Uterus (tissue), 4 donors: ENCODE results near the gene EYS. TPM values are rescaled to one million over a fixed set of nuclear protein-coding genes. Genes with fewer than 3 reads are reported as not detected.

Experiments used
- DNase-seq, 2 donors: peaks; one replicate each; pipeline ENCODE4 v3.0.0-alpha.2; 2019 to 2020
- H3K27ac ChIP-seq, 2 donors: fragments of 200-600 bp; sonication (generic); 1 replicate in 1 of 2; 2 replicates in 1 of 2; pipeline ENCODE4 v1.5.1; 2016 to 2018
- H3K27me3 ChIP-seq, 2 donors: fragments of 200-600 bp; sonication (generic); one replicate each; pipeline ENCODE4 v1.5.1; 2018 to 2019; ENCODE audit warnings: control low read depth in 1 of 2
- H3K36me3 ChIP-seq, 2 donors: fragments of 200-600 bp; sonication (generic); one replicate each; pipeline ENCODE4 v1.5.1; 2019; ENCODE audit warnings: control low read depth in 1 of 2
- H3K4me1 ChIP-seq, 2 donors: fragments of 200-600 bp; sonication (generic); one replicate each; pipeline ENCODE4 v1.5.1; 2018 to 2019; ENCODE audit warnings: control low read depth in 1 of 2
- H3K4me3 ChIP-seq, 2 donors: fragments of 200-600 bp; sonication (generic); 1 replicate in 1 of 2; 2 replicates in 1 of 2; pipeline ENCODE4 v1.5.1; 2018 to 2019; ENCODE audit warnings: mild to moderate bottlenecking in 1 of 2
- H3K9me3 ChIP-seq, 2 donors: fragments of 200-600 bp; sonication (generic); one replicate each; pipeline ENCODE4 v1.5.1; 2019; ENCODE audit warnings: control low read depth in 1 of 2
- CTCF ChIP-seq, 4 experiments: fragments of 200-600 bp in 2 of 4; fragments of 450-650 bp in 2 of 4; sonication (generic) in 2 of 4; IDR thresholded peaks; one replicate each; pipeline ENCODE4 v1.5.1; 2016 to 2019; ENCODE audit warnings: antibody characterized with exemption in 4 of 4, mild to moderate bottlenecking in 2 of 4, moderate library complexity in 1 of 4
- POLR2A ChIP-seq, 2 donors: fragments of 450-650 bp; IDR thresholded peaks; one replicate each; pipeline ENCODE4 v1.6.1; 2016; ENCODE audit warnings: antibody characterized with exemption in 2 of 2, mild to moderate bottlenecking in 1 of 2, moderate library complexity in 1 of 2
- intact Hi-C: fragments of 100-400 bp; cut with DNase I; formaldehyde crosslinking; loops from one replicate; pipeline ENCODE4 v1.15.1; 2023; ENCODE audit warnings: low total_unique reads
- total RNA-seq, 4 donors: library from RNA; depleted of rRNA in 3 of 4; stranded (reverse); fragments of >200 nt in 3 of 4; gene quantifications; one replicate each; pipeline versions ENCODE4 v1.1.0 to v1.2.4, GENCODE V29; 2014 to 2023
- donor health status: DM: yes; HTN: yes; CAD: no.

EYS gene
- total RNA-seq, 4 donors from 2014 or later = 1.3 TPM; not detected in 3

GRCh38 chr6:64010010-64010409, 1697.0 kb downstream of the EYS start:
- H3K27ac ChIP-seq = no peak overlapping the region
- H3K27me3 ChIP-seq = no peaks in the 10 kb centered on the region
- TF ChIP-seq CTCF (IDR thresholded peaks at IDR 0.05) = no peak
- TF ChIP-seq POLR2A (IDR thresholded peaks at IDR 0.05) = no peak
- no peaks in the 10 kb centered on the region for H3K4me1 ChIP-seq
- intact Hi-C loops = no loop called here
- no peak overlapping the region for H3K4me3 ChIP-seq
- no peaks in the 10 kb centered on the region for H3K9me3 ChIP-seq
- no peaks in the 10 kb centered on the region for H3K36me3 ChIP-seq
- DNase-seq = no peak

GRCh38 chr6:64006246-64006645, 1700.8 kb downstream of the EYS start:
- no peaks in the 10 kb centered on the region for H3K36me3 ChIP-seq

GRCh38 chr6:64000818-64001491, 1706.1 kb downstream of the EYS start:
- intact Hi-C loops = no loop called here
- Histone ChIP-seq H3K4me3 (no peak overlapping the region), H3K27ac (no peak overlapping the region), H3K36me3 (no peaks in the 10 kb centered on the region), H3K4me1 (no peaks in the 10 kb centered on the region), H3K27me3 (no peaks in the 10 kb centered on the region), H3K9me3 (no peaks in the 10 kb centered on the region)
- TF ChIP-seq POLR2A (IDR thresholded peaks at IDR 0.05) (no peak), CTCF (IDR thresholded peaks at IDR 0.05) (no peak)
- no peak for DNase-seq

More at GRCh38 chr6:64006246-64006645, 1700.8 kb downstream of the EYS start:
- H3K4me1 ChIP-seq = no peaks in the 10 kb centered on the region
- H3K27me3 ChIP-seq = no peaks in the 10 kb centered on the region
- no peak overlapping the region for H3K4me3 ChIP-seq
- H3K27ac ChIP-seq = no peak overlapping the region
- DNase-seq = no peak
- TF ChIP-seq POLR2A (IDR thresholded peaks at IDR 0.05) (no peak), CTCF (IDR thresholded peaks at IDR 0.05) (no peak)
- no peaks in the 10 kb centered on the region for H3K9me3 ChIP-seq
- intact Hi-C loops = no loop called here

- Histone ChIP-seq H3K9me3 (no peaks in the 10 kb centered on the region), H3K27ac (no peak overlapping the region), H3K27me3 (no peaks in the 10 kb centered on the region), H3K4me3 (no peak overlapping the region), H3K36me3 (no peaks in the 10 kb centered on the region), H3K4me1 (no peaks in the 10 kb centered on the region)
- DNase-seq = no peak
- intact Hi-C loops = no loop called here
- no peak for TF ChIP-seq POLR2A (IDR thresholded peaks at IDR 0.05)
Observed at GRCh38 chr6:63999613-64000012, 1707.4 kb downstream of the EYS start.

GRCh38 chr6:63998991-63999390, 1708.0 kb downstream of the EYS start:
- intact Hi-C loops = no loop called here
- no peak overlapping the region for H3K4me3 ChIP-seq
- no peak overlapping the region for H3K27ac ChIP-seq
- H3K9me3 ChIP-seq = no peaks in the 10 kb centered on the region
- H3K27me3 ChIP-seq = no peaks in the 10 kb centered on the region
- H3K4me1 ChIP-seq = no peaks in the 10 kb centered on the region
- no peak for DNase-seq
- H3K36me3 ChIP-seq = no peaks in the 10 kb centered on the region
- TF ChIP-seq CTCF (IDR thresholded peaks at IDR 0.05) (no peak), POLR2A (IDR thresholded peaks at IDR 0.05) (no peak)

GRCh38 chr6:63997734-63998133, 1709.3 kb downstream of the EYS start:
- no peak for DNase-seq
- intact Hi-C loops = no loop called here
- Histone ChIP-seq H3K9me3 (no peaks in the 10 kb centered on the region), H3K36me3 (no peaks in the 10 kb centered on the region), H3K27me3 (no peaks in the 10 kb centered on the region), H3K4me3 (no peak overlapping the region), H3K27ac (no peak overlapping the region), H3K4me1 (no peaks in the 10 kb centered on the region)
- no peak for TF ChIP-seq CTCF (IDR thresholded peaks at IDR 0.05)
- no peak for TF ChIP-seq POLR2A (IDR thresholded peaks at IDR 0.05)
